Measurements from ENCODE around the gene B4GALNT2. TPM values are rescaled to one million over a fixed set of nuclear protein-coding genes. Genes with fewer than 3 reads are reported as not detected.

B4GALNT2 gene
- total RNA-seq, 1 experiment from 2014 or later = not detected

DNA sequence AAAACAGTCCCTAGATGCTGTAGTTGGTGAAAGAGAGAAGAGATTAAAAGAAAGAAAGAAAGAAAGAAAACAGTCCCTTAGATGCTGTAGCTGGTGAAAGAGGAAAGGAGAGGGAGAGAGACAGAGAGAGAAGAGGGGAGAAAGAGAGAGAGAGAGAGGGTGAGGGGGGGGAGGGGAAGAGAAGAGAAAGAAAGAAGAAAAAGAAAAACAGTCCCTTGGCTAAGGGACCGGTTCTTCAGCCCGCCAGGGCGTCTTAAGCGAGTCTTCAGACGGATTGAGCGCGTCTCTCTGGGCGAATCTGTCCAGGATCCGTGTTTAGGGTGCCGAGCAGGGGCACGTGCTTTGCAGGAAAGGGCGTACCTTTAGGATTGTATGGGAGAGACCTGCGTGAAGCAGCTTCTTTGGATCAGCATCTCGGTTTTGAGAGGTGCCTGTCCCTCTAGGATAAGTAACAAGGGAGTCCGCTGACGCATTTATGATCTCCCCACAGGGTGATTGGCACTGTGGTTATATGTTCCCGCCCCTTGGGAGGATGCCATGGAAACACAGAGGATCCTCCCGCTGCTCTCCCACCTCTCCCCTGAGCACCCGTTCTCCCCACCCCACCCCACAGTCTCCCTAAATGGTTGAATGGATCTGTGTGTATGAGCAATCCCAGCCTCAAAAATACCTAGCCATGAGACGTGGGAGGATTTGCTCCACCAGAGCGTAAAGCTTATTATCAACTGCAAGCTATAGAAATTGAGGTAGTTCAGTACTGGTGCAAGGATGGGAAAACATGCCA lies 61.1 kb downstream of the B4GALNT2 start:
- POLR2A ChIA-PET (ENCODE audit: low non-redundant PET) = no interaction called here
- DNase-seq (ENCODE audit: low spot score) = peak; percentile 92
- H3K4me3 ChIP-seq (ENCODE audit: low read depth, low read length, poor library complexity, severe bottlenecking) = peak overlapping the region; percentile 82
- peaks cover 11% of the 10 kb centered on the region for H3K4me1 ChIP-seq (ENCODE audit: insufficient read depth, low read length, poor library complexity, severe bottlenecking)
- H3K27ac ChIP-seq (ENCODE audit: low read depth, low read length, poor library complexity, severe bottlenecking) = peak overlapping the region; percentile 99
- TF ChIP-seq EZH2 (IDR thresholded peaks at IDR 0.05; ENCODE audit: borderline replicate concordance, low read depth, low read length, poor library complexity, severe bottlenecking) (no peak), CTCF (conservative IDR thresholded peaks at IDR 0.05; ENCODE audit: low read depth, low read length) (no peak)
- H3K36me3 ChIP-seq (ENCODE audit: insufficient read depth, low read length, poor library complexity, severe bottlenecking) = no peaks in the 10 kb centered on the region
- no TSS peak for BruUV-seq (replicated peaks)
- CTCF ChIA-PET = no interaction called here
- no peaks in the 10 kb centered on the region for H3K9me3 ChIP-seq (ENCODE audit: low read depth, low read length, poor library complexity, severe bottlenecking)
- intact Hi-C loops (cut with micrococcal nuclease; ENCODE audit: unreplicated experiment) = loop anchor here (5.0 to 10.0 kb wide), 2 partner anchors 34 to 289 kb away; partner anchors contain the start of gene UBE2Z
- no peaks in the 10 kb centered on the region for H3K27me3 ChIP-seq (replicated peaks; ENCODE audit: insufficient read depth, low read depth, low read length, poor library complexity)

DNA sequence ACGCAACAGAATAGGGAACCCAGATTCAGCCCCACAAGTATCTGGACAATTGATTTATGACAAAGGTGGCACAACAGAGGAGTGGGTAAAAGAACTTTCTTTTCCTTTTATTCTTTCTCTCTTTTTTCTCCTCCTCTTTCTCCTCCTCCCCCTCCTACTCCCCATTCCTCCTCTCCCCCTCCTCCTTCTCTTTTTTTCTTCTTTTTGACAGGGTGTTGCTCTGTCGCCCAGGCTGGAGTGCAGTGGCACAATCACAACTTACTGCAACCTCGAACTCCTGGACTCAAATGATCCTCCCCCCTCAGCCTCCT lies 61.7 kb downstream of the B4GALNT2 start:
- H3K9me3 ChIP-seq (ENCODE audit: low read depth, low read length, poor library complexity, severe bottlenecking) = no peaks in the 10 kb centered on the region
- H3K36me3 ChIP-seq (ENCODE audit: insufficient read depth, low read length, poor library complexity, severe bottlenecking) = no peaks in the 10 kb centered on the region
- no TSS peak for BruUV-seq (replicated peaks)
- H3K27me3 ChIP-seq (replicated peaks; ENCODE audit: insufficient read depth, low read depth, low read length, poor library complexity) = no peaks in the 10 kb centered on the region
- TF ChIP-seq EZH2 (IDR thresholded peaks at IDR 0.05; ENCODE audit: borderline replicate concordance, low read depth, low read length, poor library complexity, severe bottlenecking) (no peak), CTCF (conservative IDR thresholded peaks at IDR 0.05; ENCODE audit: low read depth, low read length) (no peak)
- peak overlapping the region; percentile 82 for H3K4me3 ChIP-seq (ENCODE audit: low read depth, low read length, poor library complexity, severe bottlenecking)
- POLR2A ChIA-PET (ENCODE audit: low non-redundant PET) = no interaction called here
- H3K4me1 ChIP-seq (ENCODE audit: insufficient read depth, low read length, poor library complexity, severe bottlenecking) = peaks cover 11% of the 10 kb centered on the region
- DNase-seq (ENCODE audit: low spot score) = no peak
- intact Hi-C loops (cut with micrococcal nuclease; ENCODE audit: unreplicated experiment) = loop anchor here (5.0 to 10.0 kb wide), 2 partner anchors 33 to 289 kb away; partner anchors contain the start of gene UBE2Z
- CTCF ChIA-PET = no interaction called here
- H3K27ac ChIP-seq (ENCODE audit: low read depth, low read length, poor library complexity, severe bottlenecking) = no peak overlapping the region

GRCh38 chr17:49195751-49196150 lies 63.2 kb downstream of the B4GALNT2 start:
- DNase-seq (ENCODE audit: low spot score) = no peak
- intact Hi-C loops (cut with micrococcal nuclease; ENCODE audit: unreplicated experiment) = loop anchor here (10.0 kb wide), 1 partner anchor 291 kb away; the partner anchor contains the start of gene UBE2Z
- no TSS peak for BruUV-seq (replicated peaks)
- no peak overlapping the region for H3K4me3 ChIP-seq (ENCODE audit: low read depth, low read length, poor library complexity, severe bottlenecking)
- H3K27ac ChIP-seq (ENCODE audit: low read depth, low read length, poor library complexity, severe bottlenecking) = no peak overlapping the region
- H3K4me1 ChIP-seq (ENCODE audit: insufficient read depth, low read length, poor library complexity, severe bottlenecking) = peaks cover 11% of the 10 kb centered on the region
- no peak for TF ChIP-seq CTCF (conservative IDR thresholded peaks at IDR 0.05; ENCODE audit: low read depth, low read length)
- TF ChIP-seq EZH2 (IDR thresholded peaks at IDR 0.05; ENCODE audit: borderline replicate concordance, low read depth, low read length, poor library complexity, severe bottlenecking) = no peak
- no peaks in the 10 kb centered on the region for H3K27me3 ChIP-seq (replicated peaks; ENCODE audit: insufficient read depth, low read depth, low read length, poor library complexity)
- no peaks in the 10 kb centered on the region for H3K9me3 ChIP-seq (ENCODE audit: low read depth, low read length, poor library complexity, severe bottlenecking)
- ChIA-PET CTCF (interaction anchor here (0.5 kb wide), 1 partner anchor 894 kb away, joined by 3 read pairs; no protein-coding TSS in a partner anchor), POLR2A (ENCODE audit: low non-redundant PET) (no interaction called here)
- H3K36me3 ChIP-seq (ENCODE audit: insufficient read depth, low read length, poor library complexity, severe bottlenecking) = no peaks in the 10 kb centered on the region
